HFF-Myc (cell line): ENCODE data around the gene S100A5.

Source experiments
- DNase-seq: peaks from one replicate; pipeline ENCODE4 v3.0.0-alpha.2; 2011; ENCODE audit warnings: low read depth; ENCODE audit errors: extremely low read depth
- H3K4me3 ChIP-seq: replicated peaks from 2 replicates; pipeline ENCODE4 v1.5.1; 2011; ENCODE audit warnings: low read depth, mild to moderate bottlenecking, control low read depth, low read length
- CTCF ChIP-seq: IDR thresholded peaks from 2 replicates; pipeline ENCODE4 v1.5.1; 2012; ENCODE audit warnings: mild to moderate bottlenecking, low read depth, low read length, control low read depth; ENCODE audit errors: missing control alignments

S100A5 gene

GRCh38 chr1:153487707-153488106 is 53.0 kb downstream of the S100A5 start:
- no peak overlapping the region for H3K4me3 ChIP-seq
- TF ChIP-seq CTCF, result no peak
- no peak for DNase-seq
